Measurements from ENCODE around the gene ASPG. TPM values are rescaled to one million over a fixed set of nuclear protein-coding genes. Genes with fewer than 3 reads are reported as not detected.

The ASPG gene
- total and polyA plus RNA-seq, 2 of the 13 experiments (the other 11 are each of a cell fraction or from before 2014, with no cell fraction given) = not detected

- ChIA-PET POLR2A (no interaction called here), CTCF (ENCODE audit: low intra/inter-chr PET ratio, low total read pairs) (no interaction called here)
- ATAC-seq (no peak), FAIRE-seq (no peak), DNase-seq (ENCODE audit: low spot score) (no peak)
- intact Hi-C loops (cut with micrococcal nuclease; ENCODE audit: unreplicated experiment) (no loop called here), in situ Hi-C loops (cut with HindIII; ENCODE audit: extremely low pct_ligation_motif_present, low pct_unique_long_range_greater_than_20kb) (no loop called here)
- peaks cover 5 to 22% of the 10 kb centered on the region in 2 experiments; a peak in 4 of 5 replicates for H3K27me3 ChIP-seq (ENCODE audit: control insufficient read depth in 1 of 2, insufficient read depth in 2 of 2, low read length in 2 of 2)
- no peaks in the 10 kb centered on the region for H3K36me3 ChIP-seq (replicated peaks in 1 of 2; ENCODE audit: control insufficient read depth in 1 of 2, insufficient read depth in 2 of 2, low read length in 2 of 2)
- no peak overlapping the region for H3K27ac ChIP-seq (ENCODE audit: extremely low read length, insufficient read depth, low read length)
- H3K4me1 ChIP-seq (ENCODE audit: insufficient read depth, low read length) = no peaks in the 10 kb centered on the region
- no peaks in the 10 kb centered on the region for H3K9me3 ChIP-seq (ENCODE audit: low read length)
- no peak overlapping the region for H2AFZ ChIP-seq (ENCODE audit: low read length)
- no peaks in the 10 kb centered on the region for H4K20me1 ChIP-seq (ENCODE audit: insufficient read depth, low read length)
- no CpG with 5 or more reads among the region's 20 CpGs for WGBS (ENCODE audit: low lambda C conversion rate)
- no peak overlapping the region for H3K4me2 ChIP-seq (ENCODE audit: low read depth, low read length)
- BruUV-seq (replicated peaks) = no TSS peak
- TF ChIP-seq ATF2 (CRISPR knock-in tag; IDR thresholded peaks at IDR 0.05) (no peak), TCF7 (IDR thresholded peaks at IDR 0.05; ENCODE audit: low read depth) (no peak), ZNF549 (CRISPR knock-in tag; IDR thresholded peaks at IDR 0.05) (no peak), MTA3 (CRISPR knock-in tag; IDR thresholded peaks at IDR 0.05) (no peak), ETS1 (CRISPR knock-in tag; IDR thresholded peaks at IDR 0.05) (no peak), CCDC6 (CRISPR knock-in tag; IDR thresholded peaks at IDR 0.05) (no peak), RORA (CRISPR knock-in tag; IDR thresholded peaks at IDR 0.05) (no peak), KAT7 (CRISPR knock-in tag; IDR thresholded peaks at IDR 0.05; ENCODE audit: borderline replicate concordance) (no peak), JUND (CRISPR knock-in tag; IDR thresholded peaks at IDR 0.05) (no peak), ZXDC (CRISPR knock-in tag; IDR thresholded peaks at IDR 0.05) (no peak), FOXO4 (CRISPR knock-in tag; conservative IDR thresholded peaks at IDR 0.05) (no peak), ZBTB42 (CRISPR knock-in tag; IDR thresholded peaks at IDR 0.05) (no peak), ZNF20 (CRISPR knock-in tag; IDR thresholded peaks at IDR 0.05) (no peak), ZNF326 (CRISPR knock-in tag; IDR thresholded peaks at IDR 0.05; ENCODE audit: borderline replicate concordance) (no peak), TARDBP (CRISPR knock-in tag; IDR thresholded peaks at IDR 0.05) (no peak), KDM3A (CRISPR knock-in tag; IDR thresholded peaks at IDR 0.05; ENCODE audit: low read depth) (no peak)
- H3K79me2 ChIP-seq (ENCODE audit: insufficient read depth, low read length) = no peaks in the 10 kb centered on the region
- H3K4me3 ChIP-seq (replicated peaks in 1 of 3; ENCODE audit: insufficient read depth in 1 of 3, low read depth in 2 of 3, low read length in 3 of 3) = no peak overlapping the region
- no peak overlapping the region for H3K9ac ChIP-seq (ENCODE audit: insufficient read depth, low read depth, low read length)
These were observed 21.0 kb downstream of the ASPG start for GRCh38 chr14:104106471-104106991.

Measured in HepG2 (cell line).